CD14-positive monocyte (primary cell): Measurements from ENCODE around the gene NEDD4L. TPM values are rescaled to one million over a fixed set of nuclear protein-coding genes. Genes with fewer than 3 reads are reported as not detected.

ENCODE experiments used
- DNase-seq, 3 donors: peaks; one replicate each; pipeline ENCODE4 v3.0.0-alpha.2; 2011 to 2022
- H2AFZ ChIP-seq: 2 replicates; pipeline ENCODE4 v1.6.0; 2012; ENCODE audit warnings: mild to moderate bottlenecking, low read depth, low read length, inconsistent platforms; ENCODE audit not compliant: insufficient read depth, poor library complexity, severe bottlenecking
- H3K27ac ChIP-seq, 2 donors: 1 replicate in 1 of 2; 2 replicates in 1 of 2; pipeline ENCODE4 v1.5.1; 2012 to 2013; ENCODE audit warnings: low read length in 2 of 2, control low read depth in 1 of 2, inconsistent platforms in 1 of 2, low read depth in 1 of 2, mild to moderate bottlenecking in 1 of 2
- H3K27me3 ChIP-seq, 2 donors: one replicate each; pipeline versions ENCODE4 v1.6.0 to v1.6.1; 2011 to 2013; ENCODE audit warnings: low read length in 2 of 2; ENCODE audit not compliant: control insufficient read depth in 2 of 2, insufficient read depth in 2 of 2
- H3K36me3 ChIP-seq, 2 donors: replicated peaks in 1 of 2; 1 replicate in 1 of 2; 2 replicates in 1 of 2; pipeline versions ENCODE4 v1.5.1 to v1.6.1; 2012 to 2013; ENCODE audit warnings: low read length in 2 of 2, control low read depth in 1 of 2, inconsistent platforms in 1 of 2, mild to moderate bottlenecking in 1 of 2; ENCODE audit not compliant: insufficient read depth in 2 of 2, control insufficient read depth in 1 of 2
- H3K4me1 ChIP-seq, 2 donors: 1 replicate in 1 of 2; 2 replicates in 1 of 2; pipeline versions ENCODE4 v1.5.1 to v1.6.1; 2012 to 2013; ENCODE audit warnings: low read length in 2 of 2, control low read depth in 1 of 2, inconsistent platforms in 1 of 2, mild to moderate bottlenecking in 1 of 2, moderate library complexity in 1 of 2; ENCODE audit not compliant: insufficient read depth in 2 of 2, control insufficient read depth in 1 of 2
- H3K4me2 ChIP-seq: replicated peaks from 2 replicates; pipeline ENCODE3; 2012; ENCODE audit warnings: low read length, moderate library complexity, mild to moderate bottlenecking; ENCODE audit not compliant: poor library complexity, severe bottlenecking; ENCODE audit errors: extremely low read depth
- H3K4me3 ChIP-seq, 3 experiments: fragments of 200-600 bp in 1 of 3; sonication (generic) in 1 of 3; replicated peaks in 1 of 3; 1 replicate in 2 of 3; 2 replicates in 1 of 3; pipeline ENCODE4 v1.5.1; 2011 to 2013; ENCODE audit warnings: low read length in 3 of 3, mild to moderate bottlenecking in 3 of 3, control low read depth in 2 of 3, low read depth in 2 of 3, inconsistent platforms in 1 of 3, moderate library complexity in 1 of 3
- H3K79me2 ChIP-seq: 2 replicates; pipeline ENCODE4 v1.6.0; 2012; ENCODE audit warnings: mild to moderate bottlenecking, control low read depth, inconsistent platforms, low read length, moderate library complexity; ENCODE audit not compliant: insufficient read depth
- H3K9ac ChIP-seq: 2 replicates; pipeline ENCODE4 v1.6.0; 2017; ENCODE audit warnings: low read length, mild to moderate bottlenecking; ENCODE audit not compliant: insufficient read depth, poor library complexity, severe bottlenecking
- H3K9me3 ChIP-seq, 2 donors: replicated peaks in 1 of 2; 1 replicate in 1 of 2; 2 replicates in 1 of 2; pipeline versions ENCODE4 v1.5.1 to v1.6.1; 2012 to 2013; ENCODE audit warnings: low read length in 2 of 2, control low read depth in 1 of 2; ENCODE audit not compliant: control insufficient read depth in 1 of 2, insufficient read depth in 1 of 2
- H4K20me1 ChIP-seq: 2 replicates; pipeline ENCODE4 v1.6.0; 2012; ENCODE audit warnings: mild to moderate bottlenecking, low read length, control low read depth, moderate library complexity; ENCODE audit not compliant: insufficient read depth
- H3K27ac Mint-ChIP-seq, 7 donors: one replicate each; pipeline ENCODE4 v1.8.0; 2020; ENCODE audit warnings: mild to moderate bottlenecking in 7 of 7, mixed read lengths in 7 of 7, moderate library complexity in 6 of 7, inconsistent platforms in 2 of 7
- H3K27me3 Mint-ChIP-seq, 3 donors: one replicate each; pipeline ENCODE4 v1.8.0; 2021 to 2022; ENCODE audit warnings: low read depth in 3 of 3, mild to moderate bottlenecking in 3 of 3, mixed read lengths in 3 of 3, moderate library complexity in 3 of 3, inconsistent platforms in 1 of 3
- H3K36me3 Mint-ChIP-seq, 2 donors: one replicate each; pipeline ENCODE4 v1.8.0; 2020; ENCODE audit warnings: mixed read lengths in 2 of 2, inconsistent platforms in 1 of 2, mild to moderate bottlenecking in 1 of 2
- H3K4me1 Mint-ChIP-seq: one replicate; pipeline ENCODE4 v1.8.0; 2020; ENCODE audit warnings: mild to moderate bottlenecking, mixed read lengths
- H3K4me3 Mint-ChIP-seq, 2 donors: one replicate each; pipeline ENCODE4 v1.8.0; 2020; ENCODE audit warnings: mild to moderate bottlenecking in 2 of 2, mixed read lengths in 2 of 2, moderate library complexity in 1 of 2
- H3K9me3 Mint-ChIP-seq, 7 donors: one replicate each; pipeline ENCODE4 v1.8.0; 2020 to 2022; ENCODE audit warnings: mixed read lengths in 7 of 7, mild to moderate bottlenecking in 6 of 7, moderate library complexity in 6 of 7, inconsistent platforms in 2 of 7
- CTCF ChIP-seq: fragments of 200-600 bp; IDR thresholded peaks from one replicate; pipeline ENCODE4 v1.8.0; 2022; ENCODE audit warnings: antibody characterized with exemption, mild to moderate bottlenecking
- WGBS: methylation state at CpG from one replicate; pipeline ENCODE4 v1.1.5; 2013; ENCODE audit warnings: missing lambda C conversion rate; ENCODE audit not compliant: insufficient coverage; 5-methylcytosine and 5-hydroxymethylcytosine counted together
- intact Hi-C, 2 donors: fragments of 100-400 bp; cut with micrococcal nuclease; formaldehyde crosslinking; loops; one replicate each; pipeline versions ENCODE4 v1.15.0 to v1.15.1; 2023
- polyA plus RNA-seq, 3 donors: library from polyadenylated mRNA; depleted of rRNA in 1 of 3; unstranded in 2 of 3; stranded (reverse) in 1 of 3; fragments of 300-500 nt in 2 of 3; fragments of >200 nt in 1 of 3; fragmentation: Illumina TruSeq in 2 of 3; gene quantifications; 1 replicate in 2 of 3; 2 replicates in 1 of 3; pipeline ENCODE4 v1.2.3, GENCODE V29; 2012 to 2021

The NEDD4L gene
- polyA plus RNA-seq, 3 donors: 2.5 to 5.2 (median 4.5) TPM

GRCh38 chr18:58270396-58270795 lies 226.4 kb downstream of the NEDD4L start:
- Mint-ChIP-seq H3K4me1 (no peaks in the 10 kb centered on the region), H3K27ac (no peak overlapping the region), H3K27me3 (no peaks in the 10 kb centered on the region), H3K9me3 (peaks cover 0 to 5% (median 0%) of the 10 kb centered on the region in 7 donors), H3K36me3 (no peaks in the 10 kb centered on the region), H3K4me3 (no peak overlapping the region)
- H3K27ac ChIP-seq: no peak overlapping the region
- no peaks in the 10 kb centered on the region for H3K79me2 ChIP-seq
- WGBS: no CpG with 5 or more reads among the region's 4 CpGs
- no peaks in the 10 kb centered on the region for H3K4me1 ChIP-seq
- H3K36me3 ChIP-seq: no peaks in the 10 kb centered on the region
- TF ChIP-seq CTCF: no peak
- H3K9ac ChIP-seq: no peak overlapping the region
- no peaks in the 10 kb centered on the region for H3K9me3 ChIP-seq
- no peak overlapping the region for H3K4me2 ChIP-seq
- H4K20me1 ChIP-seq: no peaks in the 10 kb centered on the region
- no peak overlapping the region for H3K4me3 ChIP-seq
- intact Hi-C loops: no loop called here
- DNase-seq: no peak
- H3K27me3 ChIP-seq: no peaks in the 10 kb centered on the region
- H2AFZ ChIP-seq: no peak overlapping the region

- TF ChIP-seq CTCF: no peak
- WGBS: no CpG with 5 or more reads among the region's 2 CpGs
- intact Hi-C loops: no loop called here
- H3K4me2 ChIP-seq: no peak overlapping the region
- no peaks in the 10 kb centered on the region for H3K9me3 ChIP-seq
- H3K27ac ChIP-seq: no peak overlapping the region
- no peak overlapping the region for H3K27ac Mint-ChIP-seq
- H3K27me3 Mint-ChIP-seq: no peaks in the 10 kb centered on the region
- no peaks in the 10 kb centered on the region for H3K27me3 ChIP-seq
- no peaks in the 10 kb centered on the region for H4K20me1 ChIP-seq
- H3K4me3 ChIP-seq: no peak overlapping the region
- no peaks in the 10 kb centered on the region for H3K4me1 ChIP-seq
- no peaks in the 10 kb centered on the region for H3K4me1 Mint-ChIP-seq
- no peak overlapping the region for H2AFZ ChIP-seq
- H3K9ac ChIP-seq: no peak overlapping the region
- H3K36me3 ChIP-seq: no peaks in the 10 kb centered on the region
- H3K79me2 ChIP-seq: no peaks in the 10 kb centered on the region
- H3K4me3 Mint-ChIP-seq: no peak overlapping the region
- no peaks in the 10 kb centered on the region for H3K36me3 Mint-ChIP-seq
- peaks cover 0 to 5% (median 0%) of the 10 kb centered on the region in 7 donors for H3K9me3 Mint-ChIP-seq
- no peak for DNase-seq
Observed at GRCh38 chr18:58271770-58272169, 227.7 kb downstream of the NEDD4L start.
